Ammon's horn (tissue), 1 donor: Measurements from ENCODE around the gene VAMP7.
"Not testable (repeated sequence)": the region's sequence is repeated elsewhere in the genome, so short reads cannot be mapped to it uniquely, and the experiment has no call there.

Source experiments
- DNase-seq: peaks from one replicate; pipeline ENCODE4 v3.0.0-alpha.2; 2016; ENCODE audit warnings: low spot score

VAMP7 gene

GRCh38 chrX:155907661-155908060 is 26.5 kb downstream of the VAMP7 start:
- DNase-seq, result not testable (repeated sequence)

GRCh38 chrX:155923200-155923599 is 42.1 kb downstream of the VAMP7 start:
- no peak for DNase-seq

GRCh38 chrX:155930852-155931618 is 49.9 kb downstream of the VAMP7 start:
- DNase-seq, result not testable (repeated sequence)

- DNase-seq, result no peak
Observed at GRCh38 chrX:155938132-155938531, 57.0 kb downstream of the VAMP7 start.

- no peak for DNase-seq
Observed at GRCh38 chrX:155949098-155949497, 68.0 kb downstream of the VAMP7 start.

GRCh38 chrX:155951237-155951789 is 70.2 kb downstream of the VAMP7 start:
- DNase-seq, result no peak

GRCh38 chrX:155953055-155953454 is 71.9 kb downstream of the VAMP7 start:
- no peak for DNase-seq

GRCh38 chrX:155954793-155955192 is 73.6 kb downstream of the VAMP7 start:
- no peak for DNase-seq

GRCh38 chrX:155956099-155956498 is 75.0 kb downstream of the VAMP7 start:
- no peak for DNase-seq

GRCh38 chrX:155956649-155957048 is 75.5 kb downstream of the VAMP7 start:
- DNase-seq, result peak; percentile 11

GRCh38 chrX:155957843-155958242 is 76.7 kb downstream of the VAMP7 start:
- no peak for DNase-seq

GRCh38 chrX:155959018-155959587 is 78.0 kb downstream of the VAMP7 start:
- DNase-seq, result no peak

- no peak for DNase-seq
Observed at GRCh38 chrX:155962906-155963305, 81.8 kb downstream of the VAMP7 start.

- peak; percentile 9 for DNase-seq
Observed at GRCh38 chrX:155966876-155967275, 85.7 kb downstream of the VAMP7 start.

GRCh38 chrX:155967653-155968325 is 86.6 kb downstream of the VAMP7 start:
- DNase-seq, result no peak

GRCh38 chrX:155968326-155968661 is 87.1 kb downstream of the VAMP7 start:
- no peak for DNase-seq

GRCh38 chrX:155968791-155969190 is 87.6 kb downstream of the VAMP7 start:
- no peak for DNase-seq

- DNase-seq, result not testable (repeated sequence)
Observed at GRCh38 chrX:155971658-155972057, 90.5 kb downstream of the VAMP7 start.

- DNase-seq, result not testable (repeated sequence)
Observed at GRCh38 chrX:155972241-155972640, 91.1 kb downstream of the VAMP7 start.

- no peak for DNase-seq
Observed at GRCh38 chrX:155983326-155983725, 102.2 kb downstream of the VAMP7 start.

- DNase-seq, result no peak
Observed at GRCh38 chrX:155985208-155985607, 104.1 kb downstream of the VAMP7 start.

GRCh38 chrX:155986995-155987394 is 105.8 kb downstream of the VAMP7 start:
- DNase-seq, result not testable (repeated sequence)

- DNase-seq, result no peak
Observed at GRCh38 chrX:155988859-155989258, 107.7 kb downstream of the VAMP7 start.
